Esophagus muscularis mucosa (tissue), 3 donors: ENCODE results near the gene WWOX.

ENCODE experiments used
- EP300 ChIP-seq: sonication (generic); formaldehyde crosslinking; IDR thresholded peaks from one replicate; pipeline ENCODE4 v1.6.1; 2017; ENCODE audit warnings: antibody characterized with exemption
- TF ChIP-seq, protein P1 (sequence below), 3 experiments: fragments of 200-600 bp in 2 of 3; fragments of 450-650 bp in 1 of 3; sonication (generic) in 2 of 3; IDR thresholded peaks; one replicate each; pipeline ENCODE4 v1.5.1; 2017 to 2019; ENCODE audit warnings: antibody characterized with exemption in 3 of 3, mild to moderate bottlenecking in 2 of 3, moderate library complexity in 1 of 3

DNA sequence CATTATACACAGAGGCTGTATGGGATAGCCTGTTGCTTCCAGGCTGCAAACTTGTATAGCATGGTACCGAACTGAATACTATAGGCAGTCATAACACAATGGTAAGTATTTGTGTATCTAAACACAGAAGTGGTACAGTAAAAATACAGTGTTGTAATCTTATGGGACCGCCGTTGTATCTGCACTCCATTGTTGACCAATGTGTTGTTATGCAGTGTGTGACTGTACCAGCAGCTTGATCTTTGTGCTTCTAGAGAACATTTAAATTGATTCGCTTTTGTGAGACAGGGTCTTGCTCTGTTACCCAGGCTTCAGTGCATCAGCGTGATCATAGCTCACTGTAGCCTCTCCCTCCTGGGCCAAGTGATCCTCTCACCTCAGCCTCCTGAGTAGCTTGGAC, 31.5 kb downstream of the WWOX start:
- TF ChIP-seq EP300 = no peak
- TF ChIP-seq, protein P1, sequence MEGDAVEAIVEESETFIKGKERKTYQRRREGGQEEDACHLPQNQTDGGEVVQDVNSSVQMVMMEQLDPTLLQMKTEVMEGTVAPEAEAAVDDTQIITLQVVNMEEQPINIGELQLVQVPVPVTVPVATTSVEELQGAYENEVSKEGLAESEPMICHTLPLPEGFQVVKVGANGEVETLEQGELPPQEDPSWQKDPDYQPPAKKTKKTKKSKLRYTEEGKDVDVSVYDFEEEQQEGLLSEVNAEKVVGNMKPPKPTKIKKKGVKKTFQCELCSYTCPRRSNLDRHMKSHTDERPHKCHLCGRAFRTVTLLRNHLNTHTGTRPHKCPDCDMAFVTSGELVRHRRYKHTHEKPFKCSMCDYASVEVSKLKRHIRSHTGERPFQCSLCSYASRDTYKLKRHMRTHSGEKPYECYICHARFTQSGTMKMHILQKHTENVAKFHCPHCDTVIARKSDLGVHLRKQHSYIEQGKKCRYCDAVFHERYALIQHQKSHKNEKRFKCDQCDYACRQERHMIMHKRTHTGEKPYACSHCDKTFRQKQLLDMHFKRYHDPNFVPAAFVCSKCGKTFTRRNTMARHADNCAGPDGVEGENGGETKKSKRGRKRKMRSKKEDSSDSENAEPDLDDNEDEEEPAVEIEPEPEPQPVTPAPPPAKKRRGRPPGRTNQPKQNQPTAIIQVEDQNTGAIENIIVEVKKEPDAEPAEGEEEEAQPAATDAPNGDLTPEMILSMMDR (IDR thresholded peaks at IDR 0.05) = no peak
